Measurements from ENCODE around the gene ZNF423. TPM values are rescaled to one million over a fixed set of nuclear protein-coding genes. Genes with fewer than 3 reads are reported as not detected.

The ZNF423 gene
- total RNA-seq, 2 experiments from 2014 or later: not detected

DNA sequence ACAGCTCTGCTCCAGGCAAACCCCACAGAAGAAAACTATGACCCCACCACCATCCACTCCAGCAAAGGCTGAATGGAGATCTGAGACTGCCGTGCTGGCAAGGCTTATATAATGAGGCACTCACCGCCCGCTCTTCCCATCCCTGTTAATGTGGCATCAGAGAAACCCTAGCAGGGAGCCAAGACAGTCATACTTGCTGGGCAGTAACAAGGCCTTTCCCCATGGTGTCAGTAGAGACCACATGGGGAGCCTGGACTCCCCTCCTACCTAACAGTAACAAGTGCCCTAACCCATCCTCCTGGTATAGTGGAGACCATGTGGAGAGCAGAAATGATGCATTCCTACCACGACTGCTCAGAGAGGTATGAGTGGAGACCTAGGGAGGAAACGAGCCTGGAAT is 247.1 kb downstream of the ZNF423 start:
- POLR2A ChIA-PET: no interaction called here
- Mint-ChIP-seq H3K27ac (no peak overlapping the region), H3K27me3 (peaks cover 35% of the 10 kb centered on the region), H3K4me3 (no peak overlapping the region), H3K36me3 (ENCODE audit: low read depth) (no peaks in the 10 kb centered on the region), H3K9me3 (no peaks in the 10 kb centered on the region), H3K4me1 (no peaks in the 10 kb centered on the region)
- no peak for DNase-seq
- CTCF ChIA-PET: no interaction called here

DNA sequence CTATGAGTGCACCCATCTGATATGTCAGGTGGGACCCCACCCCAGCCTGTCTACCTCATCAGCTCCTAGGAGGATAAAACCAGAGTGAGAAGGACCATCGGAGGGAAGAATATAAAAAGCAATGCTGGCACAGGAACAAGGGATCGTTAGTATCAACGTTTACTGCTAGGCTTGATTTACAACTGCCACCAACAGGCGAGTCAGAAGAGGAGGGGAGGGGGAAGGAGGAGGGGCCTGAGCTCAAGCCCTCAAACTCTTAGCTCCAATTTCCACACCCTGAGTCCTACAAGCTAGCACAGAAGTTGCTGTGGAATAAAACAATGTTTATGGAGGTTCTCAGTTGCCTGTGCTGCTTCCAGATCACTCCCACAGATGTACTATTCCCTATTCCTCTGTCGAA is 247.8 kb downstream of the ZNF423 start:
- CTCF ChIA-PET: no interaction called here
- H3K27me3 Mint-ChIP-seq: peaks cover 29% of the 10 kb centered on the region
- H3K27ac Mint-ChIP-seq: no peak overlapping the region
- H3K4me1 Mint-ChIP-seq: no peaks in the 10 kb centered on the region
- no peak for DNase-seq
- POLR2A ChIA-PET: no interaction called here
- H3K9me3 Mint-ChIP-seq: no peaks in the 10 kb centered on the region
- no peak overlapping the region for H3K4me3 Mint-ChIP-seq
- H3K36me3 Mint-ChIP-seq (ENCODE audit: low read depth): no peaks in the 10 kb centered on the region

DNA sequence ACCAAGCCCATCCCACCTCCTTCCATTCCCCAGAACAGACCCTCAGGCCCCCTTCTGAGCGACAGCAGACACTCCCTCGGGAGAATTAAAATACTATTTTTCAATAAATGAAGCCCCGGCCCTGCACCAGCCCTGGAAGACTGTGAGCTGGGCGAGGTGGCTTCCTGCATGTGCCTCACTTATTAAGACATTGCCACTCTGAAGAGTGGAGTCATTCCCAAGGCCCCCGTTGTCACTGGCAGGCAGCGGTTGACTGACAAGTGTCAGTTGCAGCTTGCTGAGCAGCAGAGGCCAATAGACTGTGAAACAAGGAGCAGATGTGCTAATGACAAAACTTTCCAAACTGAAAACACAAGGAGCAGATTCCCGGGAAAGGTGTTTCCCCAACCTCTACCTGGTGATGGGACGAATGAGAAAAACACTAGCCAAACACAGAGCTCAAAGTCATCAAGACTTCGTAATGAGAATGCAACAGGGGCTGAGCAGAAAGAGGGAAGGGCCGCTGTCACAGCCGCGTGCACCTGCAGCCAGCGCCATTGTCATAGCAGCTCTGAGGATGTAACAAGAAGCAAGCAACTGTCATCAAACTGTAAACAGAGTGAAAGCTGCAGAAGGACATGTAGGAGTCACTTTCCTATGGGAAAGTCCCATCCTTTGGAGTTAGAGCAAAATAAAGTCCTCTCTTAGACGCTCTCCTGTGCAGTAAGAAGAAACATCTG is 250.2 kb downstream of the ZNF423 start:
- ChIA-PET CTCF (no interaction called here), POLR2A (no interaction called here)
- peaks cover 9% of the 10 kb centered on the region for H3K27me3 Mint-ChIP-seq
- H3K36me3 Mint-ChIP-seq (ENCODE audit: low read depth): no peaks in the 10 kb centered on the region
- H3K9me3 Mint-ChIP-seq: no peaks in the 10 kb centered on the region
- H3K4me3 Mint-ChIP-seq: no peak overlapping the region
- DNase-seq: no peak
- H3K27ac Mint-ChIP-seq: no peak overlapping the region
- H3K4me1 Mint-ChIP-seq: no peaks in the 10 kb centered on the region

DNA sequence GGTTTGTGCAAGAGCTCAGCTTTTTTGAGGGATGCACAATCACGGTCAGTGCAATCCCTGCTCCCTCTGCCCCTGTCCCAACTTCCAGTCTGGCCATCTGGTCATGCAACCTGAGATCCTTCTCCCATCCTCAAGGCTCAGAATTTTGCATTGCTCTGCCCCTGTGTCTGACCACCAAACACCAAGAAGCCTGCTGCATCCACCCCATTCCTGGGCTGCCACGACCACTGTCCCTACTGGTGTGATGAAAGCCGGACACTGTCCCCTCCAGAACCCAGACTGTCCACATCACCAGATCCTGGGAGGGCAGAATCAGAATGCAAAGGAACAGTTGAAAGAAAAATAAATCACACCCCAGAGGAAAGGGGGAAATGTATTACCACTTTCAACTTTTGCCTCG is 251.3 kb downstream of the ZNF423 start:
- Mint-ChIP-seq H3K4me3 (no peak overlapping the region), H3K36me3 (ENCODE audit: low read depth) (no peaks in the 10 kb centered on the region), H3K27ac (no peak overlapping the region), H3K9me3 (no peaks in the 10 kb centered on the region), H3K4me1 (peaks cover 1% of the 10 kb centered on the region), H3K27me3 (peaks cover 6% of the 10 kb centered on the region)
- ChIA-PET CTCF (no interaction called here), POLR2A (no interaction called here)
- DNase-seq: no peak

DNA sequence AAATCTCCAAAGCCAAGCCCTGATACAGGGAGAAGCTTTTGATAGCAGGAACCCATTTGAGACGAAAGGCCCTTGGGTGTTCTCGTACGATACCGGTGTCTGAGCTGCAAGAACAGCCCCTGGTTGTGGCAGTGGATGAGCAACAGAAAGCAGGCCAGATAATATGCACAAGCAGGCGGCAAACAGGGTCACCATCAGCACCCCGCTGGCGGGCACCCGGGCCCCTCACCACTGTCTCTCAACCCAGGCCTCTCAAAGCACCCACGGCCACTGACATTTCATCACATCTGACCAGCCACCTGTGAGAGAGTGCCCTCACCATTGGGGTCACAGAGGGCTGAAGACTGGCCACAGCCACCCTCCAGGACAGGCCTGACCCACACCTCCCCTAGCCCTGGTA is 252.0 kb downstream of the ZNF423 start:
- H3K4me3 Mint-ChIP-seq: no peak overlapping the region
- H3K36me3 Mint-ChIP-seq (ENCODE audit: low read depth): no peaks in the 10 kb centered on the region
- ChIA-PET POLR2A (no interaction called here), CTCF (no interaction called here)
- H3K27me3 Mint-ChIP-seq: no peaks in the 10 kb centered on the region
- H3K27ac Mint-ChIP-seq: no peak overlapping the region
- H3K9me3 Mint-ChIP-seq: no peaks in the 10 kb centered on the region
- H3K4me1 Mint-ChIP-seq: peaks cover 3% of the 10 kb centered on the region
- DNase-seq: no peak

DNA sequence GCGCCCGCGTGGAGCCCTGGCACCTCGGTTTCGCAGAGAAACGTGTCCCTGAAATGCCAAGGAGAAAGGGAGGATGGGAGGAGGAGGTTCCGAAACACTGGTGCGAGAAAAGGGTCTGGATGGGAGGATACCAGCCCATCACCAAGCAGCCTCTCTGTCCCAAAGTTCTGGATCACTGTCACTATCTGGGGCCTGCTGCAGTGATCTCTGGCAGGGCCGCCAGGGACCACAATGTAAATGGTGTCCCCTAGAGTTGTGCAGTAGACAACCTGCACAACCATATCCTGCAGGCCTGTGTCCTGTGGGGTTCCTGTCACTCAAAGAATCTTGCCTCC is 253.0 kb downstream of the ZNF423 start:
- CTCF ChIA-PET: no interaction called here
- POLR2A ChIA-PET: no interaction called here
- DNase-seq: no peak
- H3K4me3 Mint-ChIP-seq: no peak overlapping the region
- H3K9me3 Mint-ChIP-seq: no peaks in the 10 kb centered on the region
- H3K27me3 Mint-ChIP-seq: no peaks in the 10 kb centered on the region
- no peak overlapping the region for H3K27ac Mint-ChIP-seq
- peaks cover 3% of the 10 kb centered on the region for H3K4me1 Mint-ChIP-seq
- H3K36me3 Mint-ChIP-seq (ENCODE audit: low read depth): no peaks in the 10 kb centered on the region

DNA sequence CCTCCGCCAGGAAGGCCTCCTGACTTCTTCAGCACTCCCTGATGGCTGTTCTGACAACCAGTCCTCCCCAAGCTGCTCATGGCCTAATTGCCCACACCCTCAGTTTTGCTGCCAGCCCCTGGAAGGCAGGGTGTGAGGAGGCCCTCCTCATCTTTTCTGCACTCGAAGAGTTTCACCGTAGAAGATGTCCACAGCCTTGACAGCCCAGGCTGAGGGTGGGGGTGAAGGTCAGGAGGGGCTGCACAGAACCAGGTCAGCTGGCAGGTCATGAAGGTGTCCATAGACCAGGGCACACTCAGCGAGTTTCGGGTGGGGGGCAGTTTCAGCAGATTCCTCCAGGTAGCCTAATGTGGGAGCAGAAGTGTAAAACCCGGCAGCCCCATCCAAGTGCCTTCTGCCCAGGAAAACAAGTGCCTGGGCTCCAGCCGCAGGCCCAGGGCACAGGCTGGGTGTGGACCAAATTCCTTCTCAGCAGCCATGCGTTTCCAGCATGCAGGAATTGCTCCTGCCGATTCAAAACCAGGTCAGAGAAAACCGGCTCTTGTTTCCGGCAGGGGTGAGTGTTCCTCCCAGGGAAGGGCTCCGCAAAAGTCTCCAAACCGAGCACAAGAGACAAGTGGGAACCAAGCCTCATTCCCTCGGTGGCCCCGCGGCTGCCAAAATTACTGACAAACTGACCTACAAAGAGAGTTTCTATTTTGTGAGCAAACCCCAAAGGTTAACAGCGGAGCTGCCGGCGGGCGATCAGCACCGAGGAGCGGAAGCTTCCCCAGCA is 253.5 kb downstream of the ZNF423 start:
- Mint-ChIP-seq H3K4me3 (no peak overlapping the region), H3K9me3 (no peaks in the 10 kb centered on the region), H3K4me1 (peaks cover 3% of the 10 kb centered on the region), H3K36me3 (ENCODE audit: low read depth) (no peaks in the 10 kb centered on the region), H3K27me3 (no peaks in the 10 kb centered on the region), H3K27ac (no peak overlapping the region)
- no peak for DNase-seq
- POLR2A ChIA-PET: no interaction called here
- CTCF ChIA-PET: no interaction called here

DNA sequence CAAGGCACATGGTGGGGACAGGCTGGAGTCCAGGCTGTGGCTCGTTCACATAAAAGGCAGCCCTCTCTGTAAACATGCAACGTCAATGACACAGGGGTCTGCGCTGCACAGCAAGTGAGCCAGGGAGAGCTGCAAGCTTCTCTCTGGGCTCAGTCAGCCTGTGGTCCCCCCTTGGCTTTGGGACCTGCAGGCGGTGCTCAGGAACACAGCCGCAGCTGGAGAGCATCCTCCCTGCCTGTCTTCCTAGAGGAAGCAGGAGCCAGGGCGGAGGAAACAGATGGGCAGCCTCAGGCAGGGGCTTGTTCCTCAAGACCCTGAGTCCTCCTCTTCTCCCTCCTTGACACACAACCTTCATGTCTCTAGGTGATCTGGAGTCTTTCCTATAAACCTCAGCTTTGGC is 254.3 kb downstream of the ZNF423 start:
- H3K36me3 Mint-ChIP-seq (ENCODE audit: low read depth): no peaks in the 10 kb centered on the region
- CTCF ChIA-PET: no interaction called here
- H3K4me1 Mint-ChIP-seq: peaks cover 3% of the 10 kb centered on the region
- H3K27me3 Mint-ChIP-seq: no peaks in the 10 kb centered on the region
- H3K9me3 Mint-ChIP-seq: no peaks in the 10 kb centered on the region
- H3K27ac Mint-ChIP-seq: no peak overlapping the region
- POLR2A ChIA-PET: no interaction called here
- DNase-seq: no peak
- H3K4me3 Mint-ChIP-seq: no peak overlapping the region

DNA sequence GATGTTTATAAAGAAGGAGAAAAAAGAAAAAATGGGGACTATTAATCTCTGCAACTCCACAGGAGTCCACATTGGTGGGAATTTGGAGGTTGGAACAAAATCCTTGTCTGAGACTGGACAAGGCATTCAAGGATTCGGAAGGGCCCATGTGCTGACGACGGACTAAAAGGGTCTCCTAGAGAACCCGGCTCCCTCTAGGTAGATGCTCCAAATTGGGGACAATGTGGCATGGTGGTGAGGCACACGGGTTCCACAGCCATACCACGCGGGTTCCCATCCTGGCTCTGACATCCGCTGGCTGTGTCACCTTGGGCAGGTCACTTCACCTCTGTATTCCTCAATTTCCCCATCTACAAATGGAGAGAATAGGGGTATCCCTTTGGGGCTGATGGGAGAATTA is 254.9 kb downstream of the ZNF423 start:
- Mint-ChIP-seq H3K36me3 (ENCODE audit: low read depth) (no peaks in the 10 kb centered on the region), H3K27me3 (no peaks in the 10 kb centered on the region), H3K9me3 (no peaks in the 10 kb centered on the region), H3K4me3 (no peak overlapping the region), H3K4me1 (peaks cover 7% of the 10 kb centered on the region), H3K27ac (no peak overlapping the region)
- no peak for DNase-seq
- CTCF ChIA-PET: no interaction called here
- POLR2A ChIA-PET: no interaction called here

DNA sequence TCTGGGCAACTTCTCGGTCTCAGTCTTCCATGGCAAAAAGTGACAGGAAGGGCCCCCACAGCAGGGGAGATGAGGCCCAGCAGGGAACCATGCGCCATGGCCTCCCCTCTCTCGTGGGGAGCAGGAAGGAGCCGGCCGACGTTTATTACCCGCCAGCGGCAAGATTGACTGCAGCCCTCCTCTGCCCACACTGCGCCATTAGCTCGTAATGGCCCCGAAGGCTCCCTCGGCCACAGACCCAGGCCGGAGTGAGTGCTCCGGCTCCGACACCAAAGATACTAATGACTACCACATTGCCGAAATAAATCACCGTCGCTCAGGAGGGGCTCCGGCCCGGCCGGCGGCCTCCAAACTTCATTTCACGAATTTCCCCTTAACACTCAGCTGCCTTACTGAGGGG is 255.4 kb downstream of the ZNF423 start:
- DNase-seq: no peak
- no peaks in the 10 kb centered on the region for H3K27me3 Mint-ChIP-seq
- H3K27ac Mint-ChIP-seq: no peak overlapping the region
- ChIA-PET CTCF (no interaction called here), POLR2A (no interaction called here)
- no peaks in the 10 kb centered on the region for H3K9me3 Mint-ChIP-seq
- H3K4me1 Mint-ChIP-seq: peaks cover 9% of the 10 kb centered on the region
- H3K4me3 Mint-ChIP-seq: no peak overlapping the region
- H3K36me3 Mint-ChIP-seq (ENCODE audit: low read depth): no peaks in the 10 kb centered on the region

DNA sequence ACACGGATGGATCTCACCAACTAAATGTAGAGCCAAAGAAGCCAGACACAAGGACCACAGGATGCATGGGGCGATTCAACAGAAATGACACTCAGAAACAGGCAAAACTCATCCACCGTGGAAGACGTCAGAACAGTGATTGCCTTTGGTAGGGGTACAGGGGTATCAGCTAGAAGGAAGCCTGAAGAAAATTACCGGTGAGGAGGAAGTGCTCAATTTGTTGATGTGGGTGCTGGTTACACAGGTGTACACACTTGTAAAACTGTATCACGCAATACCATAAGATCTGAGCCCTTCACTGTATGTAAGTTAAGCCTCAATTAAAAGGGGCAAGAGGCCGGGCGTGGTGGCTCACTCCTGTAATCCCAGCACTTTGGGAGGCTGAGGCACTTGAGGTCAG is 256.2 kb downstream of the ZNF423 start:
- Mint-ChIP-seq H3K27ac (no peak overlapping the region), H3K4me1 (peaks cover 9% of the 10 kb centered on the region), H3K9me3 (no peaks in the 10 kb centered on the region), H3K36me3 (ENCODE audit: low read depth) (no peaks in the 10 kb centered on the region), H3K27me3 (no peaks in the 10 kb centered on the region), H3K4me3 (no peak overlapping the region)
- ChIA-PET POLR2A (no interaction called here), CTCF (no interaction called here)
- no peak for DNase-seq

DNA sequence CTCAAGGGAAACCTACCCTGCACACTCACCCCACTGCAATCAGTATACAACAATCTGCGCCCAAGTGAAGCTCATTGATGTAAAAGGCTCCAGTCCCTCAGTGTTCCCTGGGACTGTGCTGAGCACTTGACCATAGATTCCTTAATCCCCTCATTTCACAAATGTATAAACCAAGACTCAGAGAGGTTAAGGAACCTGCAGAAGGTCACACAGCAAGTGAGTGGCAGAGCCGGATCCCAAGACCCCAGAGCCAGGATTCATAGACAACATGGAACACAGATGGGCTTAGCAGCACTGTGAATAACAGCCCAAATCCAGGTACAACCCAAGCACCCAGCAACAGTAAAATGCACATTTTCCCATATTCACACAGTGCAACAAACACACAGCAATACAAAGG is 256.6 kb downstream of the ZNF423 start:
- ChIA-PET CTCF (no interaction called here), POLR2A (no interaction called here)
- H3K4me3 Mint-ChIP-seq: no peak overlapping the region
- DNase-seq: no peak
- H3K9me3 Mint-ChIP-seq: no peaks in the 10 kb centered on the region
- no peak overlapping the region for H3K27ac Mint-ChIP-seq
- H3K27me3 Mint-ChIP-seq: peaks cover 3% of the 10 kb centered on the region
- peaks cover 9% of the 10 kb centered on the region for H3K4me1 Mint-ChIP-seq
- H3K36me3 Mint-ChIP-seq (ENCODE audit: low read depth): no peaks in the 10 kb centered on the region

DNA sequence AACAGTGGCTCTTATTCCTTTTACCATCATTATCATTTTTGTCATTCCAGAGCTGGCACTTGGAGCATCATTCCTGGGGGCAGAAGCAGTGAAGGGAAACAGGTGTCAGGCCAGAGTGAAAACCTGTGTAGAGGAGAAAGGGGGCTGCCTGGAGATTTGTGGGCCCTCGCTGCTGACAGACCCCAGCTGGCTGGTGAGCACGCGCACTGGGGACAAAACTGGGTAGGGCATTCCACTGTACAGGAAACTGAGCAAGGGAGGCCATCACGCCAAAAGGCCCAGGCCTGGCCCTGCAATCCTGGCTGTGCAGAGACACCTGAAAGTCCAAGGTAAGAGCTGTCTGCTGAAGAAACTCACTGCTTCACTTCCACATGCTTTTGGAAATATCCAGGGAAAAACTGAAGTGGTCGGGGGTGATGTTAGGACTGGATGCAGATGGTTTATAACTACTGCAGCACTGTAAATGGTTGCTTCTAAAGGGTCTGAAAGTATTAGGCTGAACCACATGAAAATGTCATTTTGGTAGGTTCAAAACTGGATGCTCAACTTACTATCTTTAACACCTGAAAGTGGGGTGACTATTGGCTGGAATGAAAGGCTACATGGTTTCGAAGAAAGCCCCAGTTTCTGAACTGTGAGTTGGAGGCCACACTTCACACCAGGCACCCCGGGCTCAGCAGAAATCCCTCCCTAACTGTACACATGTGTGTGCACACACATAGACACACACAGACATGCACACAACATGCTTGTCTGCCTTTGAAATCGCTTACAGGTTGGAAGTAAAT is 257.3 kb downstream of the ZNF423 start:
- no peaks in the 10 kb centered on the region for H3K36me3 Mint-ChIP-seq (ENCODE audit: low read depth)
- H3K4me3 Mint-ChIP-seq: no peak overlapping the region
- POLR2A ChIA-PET: no interaction called here
- peaks cover 4% of the 10 kb centered on the region for H3K27me3 Mint-ChIP-seq
- no peak for DNase-seq
- no peaks in the 10 kb centered on the region for H3K9me3 Mint-ChIP-seq
- no peak overlapping the region for H3K27ac Mint-ChIP-seq
- peaks cover 9% of the 10 kb centered on the region for H3K4me1 Mint-ChIP-seq
- CTCF ChIA-PET: no interaction called here
